IMR-90 (cell line): ENCODE results near the gene NAA50. TPM values are rescaled to one million over a fixed set of nuclear protein-coding genes. Genes with fewer than 3 reads are reported as not detected.

Experiments
- ATAC-seq: fragments of 200-7000 bp; cut with Tn5 transposase; 2 replicates; pipeline ENCODE4 v1.9.1; 2020; ENCODE audit warnings: low read depth, mild to moderate bottlenecking, moderate library complexity
- BruUV-seq: library from RNA; stranded (reverse); fragments of 400-500 nt; replicated peaks from 2 replicates; lab custom pipeline; 2021; lab: Mats Ljungman, UMichigan
- CTCF ChIA-PET: fragments of 300-600 bp; formaldehyde crosslinking; extraction: SDS; loops from one replicate; lab custom pipeline; 2021; ENCODE audit warnings: antibody characterized with exemption; lab: Yijun Ruan, JAX
- POLR2A ChIA-PET: fragments of 300-600 bp; sonication (Branson Sonifier 250); formaldehyde crosslinking; loops from one replicate; lab custom pipeline; 2022; ENCODE audit warnings: antibody characterized with exemption; ENCODE audit not compliant: unreplicated experiment; lab: Charles Lee
- DNase-seq: peaks from one replicate; pipeline ENCODE4 v3.0.0; 2013
- H2AFZ ChIP-seq: replicated peaks from 2 replicates; pipeline ENCODE3; 2013; ENCODE audit warnings: low read length, mild to moderate bottlenecking; ENCODE audit not compliant: poor library complexity
- H2AK5ac ChIP-seq: 2 replicates; pipeline ENCODE4 v1.6.1; 2013; ENCODE audit warnings: low read depth, low read length, inconsistent platforms
- H2AK9ac ChIP-seq: replicated peaks from 2 replicates; pipeline ENCODE3; 2013; ENCODE audit warnings: mild to moderate bottlenecking, low read depth, low read length, moderate library complexity; ENCODE audit not compliant: poor library complexity
- H2BK120ac ChIP-seq: 2 replicates; pipeline ENCODE4 v1.6.1; 2013; ENCODE audit warnings: low read depth, low read length, inconsistent platforms
- H2BK15ac ChIP-seq: 3 replicates; pipeline ENCODE4 v1.6.1; 2013; ENCODE audit warnings: low read depth, low read length, inconsistent platforms
- H2BK20ac ChIP-seq: 2 replicates; pipeline ENCODE4 v1.6.1; 2013; ENCODE audit warnings: low read depth, mild to moderate bottlenecking, inconsistent platforms, low read length, moderate library complexity
- H2BK5ac ChIP-seq: 2 replicates; pipeline ENCODE4 v1.6.1; 2013; ENCODE audit warnings: mild to moderate bottlenecking, low read depth, low read length, inconsistent platforms; ENCODE audit not compliant: poor library complexity, severe bottlenecking
- H3K14ac ChIP-seq: replicated peaks from 2 replicates; pipeline ENCODE4 v1.6.1; 2013; ENCODE audit warnings: low read depth, low read length, inconsistent platforms
- H3K18ac ChIP-seq: 2 replicates; pipeline ENCODE4 v1.6.1; 2013; ENCODE audit warnings: low read depth, low read length, control low read depth
- H3K23ac ChIP-seq: 2 replicates; pipeline ENCODE4 v1.6.1; 2013; ENCODE audit warnings: low read depth, low read length, inconsistent platforms
- H3K27ac ChIP-seq: 2 replicates; pipeline ENCODE4 v1.5.1; 2013; ENCODE audit warnings: mild to moderate bottlenecking, control low read depth, low read length; ENCODE audit not compliant: insufficient read depth
- H3K27me3 ChIP-seq: 2 replicates; pipeline ENCODE4 v1.6.1; 2013; ENCODE audit warnings: low read length; ENCODE audit not compliant: control insufficient read depth, insufficient read depth
- H3K36me3 ChIP-seq: 2 replicates; pipeline ENCODE4 v1.6.1; 2013; ENCODE audit warnings: low read length, mixed read lengths; ENCODE audit not compliant: control insufficient read depth, insufficient read depth
- H3K4ac ChIP-seq: 2 replicates; pipeline ENCODE4 v1.6.1; 2013; ENCODE audit warnings: low read depth, low read length, inconsistent platforms
- H3K4me1 ChIP-seq: 2 replicates; pipeline ENCODE4 v1.6.1; 2013; ENCODE audit warnings: low read length, mixed read lengths; ENCODE audit not compliant: control insufficient read depth, insufficient read depth
- H3K4me2 ChIP-seq: 2 replicates; pipeline ENCODE4 v1.6.1; 2013; ENCODE audit warnings: low read depth, mild to moderate bottlenecking, control low read depth, low read length, moderate library complexity
- H3K4me3 ChIP-seq: 2 replicates; pipeline ENCODE4 v1.5.1; 2013; ENCODE audit warnings: low read depth, mild to moderate bottlenecking, control low read depth, low read length, moderate library complexity; ENCODE audit not compliant: insufficient read depth
- H3K56ac ChIP-seq: 2 replicates; pipeline ENCODE4 v1.6.1; 2013; ENCODE audit warnings: low read length, inconsistent platforms; ENCODE audit not compliant: insufficient read depth; ENCODE audit errors: extremely low read depth
- H3K79me1 ChIP-seq, 2 experiments: 2 replicates each; pipeline ENCODE4 v1.6.1; 2013; ENCODE audit warnings: low read length in 2 of 2, inconsistent platforms in 1 of 2, low read depth in 1 of 2
- H3K9ac ChIP-seq: 2 replicates; pipeline ENCODE4 v1.6.1; 2013; ENCODE audit warnings: low read depth, low read length, control low read depth
- H3K9me1 ChIP-seq: 2 replicates; pipeline ENCODE4 v1.6.1; 2013; ENCODE audit warnings: low read length, inconsistent platforms; ENCODE audit not compliant: insufficient read depth
- H3K9me3 ChIP-seq: 2 replicates; pipeline ENCODE4 v1.6.1; 2013; ENCODE audit warnings: low read length; ENCODE audit not compliant: control insufficient read depth, insufficient read depth
- H4K20me1 ChIP-seq: 2 replicates; pipeline ENCODE4 v1.6.1; 2013; ENCODE audit warnings: low read length, inconsistent platforms; ENCODE audit not compliant: insufficient read depth
- H4K5ac ChIP-seq: 2 replicates; pipeline ENCODE4 v1.6.1; 2013; ENCODE audit warnings: mild to moderate bottlenecking, low read depth, low read length, control low read depth
- H4K8ac ChIP-seq, 2 experiments: 2 replicates each; pipeline ENCODE4 v1.6.1; 2013; ENCODE audit warnings: low read depth in 2 of 2, low read length in 2 of 2, control low read depth in 1 of 2, inconsistent platforms in 1 of 2
- H4K91ac ChIP-seq: 2 replicates; pipeline ENCODE4 v1.6.1; 2013; ENCODE audit warnings: low read depth, low read length, inconsistent platforms; ENCODE audit not compliant: insufficient read depth
- CHD1 ChIP-seq: IDR thresholded peaks from 2 replicates; pipeline ENCODE4 v1.6.1; 2012; ENCODE audit warnings: low read depth, low read length, improper control_type of control experiment
- ELK1 ChIP-seq: fragments of 150-350 bp; IDR thresholded peaks from 2 replicates; pipeline ENCODE4 v1.6.1; 2016; ENCODE audit warnings: low read depth, mild to moderate bottlenecking, low read length, moderate library complexity, borderline replicate concordance
- FOS ChIP-seq: fragments of 150-350 bp; IDR thresholded peaks from 2 replicates; pipeline ENCODE4 v1.6.1; 2016; ENCODE audit warnings: low read depth, low read length
- MAZ ChIP-seq: IDR thresholded peaks from 2 replicates; pipeline ENCODE4 v1.6.1; 2012; ENCODE audit warnings: low read depth, mild to moderate bottlenecking, low read length, improper control_type of control experiment, moderate library complexity, borderline replicate concordance
- MXI1 ChIP-seq: IDR thresholded peaks from 2 replicates; pipeline ENCODE4 v1.6.1; 2012; ENCODE audit warnings: low read depth, mild to moderate bottlenecking, low read length, moderate library complexity, borderline replicate concordance
- POLR2A ChIP-seq: IDR thresholded peaks from 2 replicates; pipeline ENCODE4 v1.6.1; 2012; ENCODE audit warnings: mild to moderate bottlenecking, low read depth, low read length
- RAD21 ChIP-seq: IDR thresholded peaks from 2 replicates; pipeline ENCODE4 v1.6.1; 2012; ENCODE audit warnings: low read length, improper control_type of control experiment
- RFX5 ChIP-seq: IDR thresholded peaks from 2 replicates; pipeline ENCODE4 v1.8.0; 2012; ENCODE audit warnings: low read depth, mild to moderate bottlenecking, low read length, moderate library complexity
- SMC3 ChIP-seq: fragments of 150-350 bp; IDR thresholded peaks from 2 replicates; pipeline ENCODE4 v1.6.1; 2016; ENCODE audit warnings: low read depth, mild to moderate bottlenecking, antibody characterized with exemption, low read length, moderate library complexity
- USF2 ChIP-seq: fragments of 150-350 bp; IDR thresholded peaks from 2 replicates; pipeline ENCODE4 v1.6.1; 2017; ENCODE audit warnings: mild to moderate bottlenecking, antibody characterized with exemption, low read length, low read depth
- WGBS, 2 experiments: methylation state at CpG; one replicate each; pipeline versions ENCODE4 v1.1.5 to v1.1.7; 2013; ENCODE audit warnings: missing lambda C conversion rate in 2 of 2; ENCODE audit not compliant: insufficient read length in 1 of 2; ENCODE audit errors: extremely low coverage in 2 of 2; 5-methylcytosine and 5-hydroxymethylcytosine counted together
- dilution Hi-C: fragments of 300-500 bp; cut with HindIII; formaldehyde crosslinking; loops from one replicate; pipeline ENCODE4 v1.14.3; 2018; ENCODE audit warnings: low sequenced_read_pairs; ENCODE audit not compliant: unreplicated experiment
- in situ Hi-C: fragments of 300-500 bp; cut with MboI; formaldehyde crosslinking; loops from 3 replicates; pipeline ENCODE4 v1.14.3; 2019; ENCODE audit warnings: low sequenced_read_pairs, inconsistent platforms, mixed read lengths
- intact Hi-C: fragments of 100-400 bp; cut with micrococcal nuclease; formaldehyde crosslinking; loops from 2 replicates; pipeline ENCODE4 v1.10.0; 2022
- polyA plus RNA-seq, 3 experiments: library from polyadenylated mRNA; depleted of rRNA; stranded (reverse); fragments of >200 nt; gene quantifications; 2 replicates each; pipeline ENCODE4 v1.2.3, GENCODE V29; 2012; ENCODE audit warnings: low replicate concordance in 1 of 3
- total RNA-seq: library from RNA; depleted of rRNA; stranded (reverse); fragments of >200 nt; gene quantifications from 2 replicates; pipeline ENCODE4 v1.2.3, GENCODE V29; 2012

NAA50 gene
- total and polyA plus RNA-seq, 2 of the 4 experiments (the other 2 are of a cell fraction): 42.4 to 125 TPM

GRCh38 chr3:113698213-113698742, 47.8 kb downstream of the NAA50 start:
- no peak overlapping the region for H2AFZ ChIP-seq
- POLR2A ChIA-PET: no interaction called here
- CTCF ChIA-PET: interaction anchor here (1.4 kb wide), 1 partner anchor 21 kb away, joined by 3 read pairs; no protein-coding TSS in a partner anchor

More at GRCh38 chr3:113698213-113698742, 47.8 kb downstream of the NAA50 start:
- peak overlapping the region; percentile 69; the same call in 1 of the 2 replicates for H3K4ac ChIP-seq
- H4K20me1 ChIP-seq: no peaks in the 10 kb centered on the region
- no peak overlapping the region for H3K9ac ChIP-seq
- dilution Hi-C loops: no loop called here
- H3K14ac ChIP-seq: no peak overlapping the region
- no peak overlapping the region for H2AK9ac ChIP-seq
- DNase-seq (no peak), ATAC-seq (no peak)
- no peak overlapping the region for H2BK15ac ChIP-seq
- H2BK5ac ChIP-seq: peak overlapping the region; percentile 98
- H4K8ac ChIP-seq: no peak overlapping the region; a peak in 1 of 4 replicates
- no TSS peak for BruUV-seq
- H4K5ac ChIP-seq: no peak overlapping the region; the same call in 1 of the 2 replicates
- no peak for TF ChIP-seq RAD21
- no peak for TF ChIP-seq RFX5
- TF ChIP-seq ELK1: no peak
- TF ChIP-seq USF2: no peak
- no peak for TF ChIP-seq POLR2A
- no peak for TF ChIP-seq SMC3
- TF ChIP-seq MAZ: no peak
- TF ChIP-seq MXI1: no peak
- TF ChIP-seq FOS: no peak
- no peak for TF ChIP-seq CHD1
- no peak overlapping the region for H3K23ac ChIP-seq
- H3K4me2 ChIP-seq: peak overlapping the region; percentile 37
- H3K9me1 ChIP-seq: no peaks in the 10 kb centered on the region; the same call in 1 of the 2 replicates
- H3K27me3 ChIP-seq: no peaks in the 10 kb centered on the region
- no peak overlapping the region for H2BK20ac ChIP-seq
- intact Hi-C loops: no loop called here
- no peak overlapping the region for H3K56ac ChIP-seq
- 90% methylated on average over 2 of the region's 6 CpGs; no CpG with 5 or more reads in 1 of the 2 experiments for whole genome bisulfite sequencing, 2 experiments
- H4K91ac ChIP-seq: no peak overlapping the region
- H3K36me3 ChIP-seq: no peaks in the 10 kb centered on the region
- no peak overlapping the region for H2BK120ac ChIP-seq
- no peak overlapping the region for H3K18ac ChIP-seq
- peaks cover 20 to 35% of the 10 kb centered on the region in 2 experiments for H3K79me1 ChIP-seq
- no peak overlapping the region for H2AK5ac ChIP-seq
- peaks cover 4% of the 10 kb centered on the region for H3K4me1 ChIP-seq
- in situ Hi-C loops: no loop called here
- no peaks in the 10 kb centered on the region for H3K9me3 ChIP-seq
- H3K4me3 ChIP-seq: no peak overlapping the region
- H3K27ac ChIP-seq: peak overlapping the region; percentile 45; the same call in 1 of the 2 replicates
